CD4-positive, alpha-beta T cell (primary cell): Measurements from ENCODE around the gene CREBL2. TPM values are rescaled to one million over a fixed set of nuclear protein-coding genes. Genes with fewer than 3 reads are reported as not detected.
A peak's percentile ranks its signal among the peaks of the same experiment; 100 is the strongest.

ENCODE experiments used
- ATAC-seq: fragments of 200-7000 bp; cut with Tn5 transposase; one replicate; pipeline ENCODE4 v1.10.0; 2022; ENCODE audit warnings: mild to moderate bottlenecking; ENCODE audit not compliant: poor library complexity
- CTCF ChIA-PET: fragments of 350-600 bp; sonication (Branson Sonifier 250); formaldehyde crosslinking; loops from one replicate; lab custom pipeline; 2021; ENCODE audit warnings: antibody characterized with exemption, inconsistent platforms; lab: Charles Lee
- POLR2A ChIA-PET: fragments of 350-600 bp; sonication (Branson Sonifier 250); formaldehyde crosslinking; loops from one replicate; lab custom pipeline; 2021; ENCODE audit warnings: antibody characterized with exemption, inconsistent platforms; lab: Charles Lee
- DNase-seq, 14 experiments: peaks; one replicate each; pipeline ENCODE4 v3.0.0-alpha.2; 2013 to 2020; ENCODE audit warnings: mixed read lengths in 2 of 14
- H3K27ac ChIP-seq, 2 donors: one replicate each; pipeline versions ENCODE4 v1.5.1 to v1.7.0; 2013; ENCODE audit warnings: low read length in 2 of 2, low read depth in 1 of 2, mild to moderate bottlenecking in 1 of 2
- H3K27me3 ChIP-seq, 2 experiments: 1 replicate in 1 of 2; 2 replicates in 1 of 2; pipeline versions ENCODE4 v1.6.1 to v1.7.0; 2013; ENCODE audit warnings: low read length in 2 of 2, control low read depth in 1 of 2, mild to moderate bottlenecking in 1 of 2, moderate library complexity in 1 of 2; ENCODE audit not compliant: insufficient read depth in 2 of 2, control insufficient read depth in 1 of 2
- H3K36me3 ChIP-seq: one replicate; pipeline ENCODE4 v1.6.1; 2013; ENCODE audit warnings: low read length, control low read depth; ENCODE audit not compliant: insufficient read depth
- H3K4me1 ChIP-seq: one replicate; pipeline ENCODE4 v1.6.1; 2013; ENCODE audit warnings: low read length, control low read depth; ENCODE audit not compliant: insufficient read depth
- H3K4me3 ChIP-seq: one replicate; pipeline ENCODE4 v1.5.1; 2013; ENCODE audit warnings: mild to moderate bottlenecking, low read length, moderate library complexity
- H3K9me3 ChIP-seq, 2 experiments: 1 replicate in 1 of 2; 2 replicates in 1 of 2; pipeline versions ENCODE4 v1.6.1 to v1.7.0; 2013; ENCODE audit warnings: low read length in 2 of 2, mild to moderate bottlenecking in 2 of 2, control low read depth in 1 of 2, moderate library complexity in 1 of 2; ENCODE audit not compliant: control insufficient read depth in 1 of 2, insufficient read depth in 1 of 2
- H3K27ac Mint-ChIP-seq: one replicate; pipeline ENCODE4 v1.8.0; 2020; ENCODE audit warnings: mixed read lengths
- H3K27me3 Mint-ChIP-seq: one replicate; pipeline ENCODE4 v1.8.0; 2021; ENCODE audit warnings: mixed read lengths
- H3K36me3 Mint-ChIP-seq: one replicate; pipeline ENCODE4 v1.8.0; 2021; ENCODE audit warnings: low read depth, mixed read lengths
- H3K4me1 Mint-ChIP-seq: one replicate; pipeline ENCODE4 v1.8.0; 2021; ENCODE audit warnings: low read depth, mixed read lengths
- H3K4me3 Mint-ChIP-seq: one replicate; pipeline ENCODE4 v1.8.0; 2020; ENCODE audit warnings: mild to moderate bottlenecking, mixed read lengths
- H3K9me3 Mint-ChIP-seq: one replicate; pipeline ENCODE4 v1.8.0; 2020; ENCODE audit warnings: mixed read lengths
- CTCF ChIP-seq: fragments of 200-600 bp; IDR thresholded peaks from one replicate; pipeline ENCODE4 v1.8.0; 2022; ENCODE audit warnings: antibody characterized with exemption, mild to moderate bottlenecking
- intact Hi-C, 2 experiments: fragments of 100-400 bp; cut with DNase I in 1 of 2; cut with micrococcal nuclease in 1 of 2; formaldehyde crosslinking; loops; one replicate each; pipeline versions ENCODE4 v1.15.1 to v1.9.0; 2023 to 2025; cut with DNase I, micrococcal nuclease
- total RNA-seq, 174 experiments: library from RNA in 2 of 174; stranded (reverse) in 2 of 174; gene quantifications; one replicate each; pipeline ENCODE4 v1.2.3 and lab custom pipeline; 2021 to 2026

The CREBL2 gene
- total RNA-seq, 2 experiments from 2014 or later: 9.5 to 12.6 TPM

GRCh38 chr12:12598864-12599263 is 12.8 kb upstream of the CREBL2 start:
- CTCF ChIA-PET: interaction anchor here (1.2 kb wide), 1 partner anchor 29 kb away, joined by 5 read pairs; no protein-coding TSS in a partner anchor
- Histone ChIP-seq H3K36me3 (no peaks in the 10 kb centered on the region), H3K4me3 (no peak overlapping the region), H3K9me3 (no peaks in the 10 kb centered on the region), H3K27ac (no peak overlapping the region), H3K27me3 (no peaks in the 10 kb centered on the region), H3K4me1 (no peaks in the 10 kb centered on the region)
- DNase-seq (no peak), ATAC-seq (no peak)
- no peak for TF ChIP-seq CTCF
- POLR2A ChIA-PET: no interaction called here
- Mint-ChIP-seq H3K27ac (no peak overlapping the region), H3K4me3 (no peak overlapping the region), H3K9me3 (no peaks in the 10 kb centered on the region), H3K36me3 (no peaks in the 10 kb centered on the region), H3K4me1 (no peaks in the 10 kb centered on the region), H3K27me3 (no peaks in the 10 kb centered on the region)
- intact Hi-C loops: no loop called here

DNA sequence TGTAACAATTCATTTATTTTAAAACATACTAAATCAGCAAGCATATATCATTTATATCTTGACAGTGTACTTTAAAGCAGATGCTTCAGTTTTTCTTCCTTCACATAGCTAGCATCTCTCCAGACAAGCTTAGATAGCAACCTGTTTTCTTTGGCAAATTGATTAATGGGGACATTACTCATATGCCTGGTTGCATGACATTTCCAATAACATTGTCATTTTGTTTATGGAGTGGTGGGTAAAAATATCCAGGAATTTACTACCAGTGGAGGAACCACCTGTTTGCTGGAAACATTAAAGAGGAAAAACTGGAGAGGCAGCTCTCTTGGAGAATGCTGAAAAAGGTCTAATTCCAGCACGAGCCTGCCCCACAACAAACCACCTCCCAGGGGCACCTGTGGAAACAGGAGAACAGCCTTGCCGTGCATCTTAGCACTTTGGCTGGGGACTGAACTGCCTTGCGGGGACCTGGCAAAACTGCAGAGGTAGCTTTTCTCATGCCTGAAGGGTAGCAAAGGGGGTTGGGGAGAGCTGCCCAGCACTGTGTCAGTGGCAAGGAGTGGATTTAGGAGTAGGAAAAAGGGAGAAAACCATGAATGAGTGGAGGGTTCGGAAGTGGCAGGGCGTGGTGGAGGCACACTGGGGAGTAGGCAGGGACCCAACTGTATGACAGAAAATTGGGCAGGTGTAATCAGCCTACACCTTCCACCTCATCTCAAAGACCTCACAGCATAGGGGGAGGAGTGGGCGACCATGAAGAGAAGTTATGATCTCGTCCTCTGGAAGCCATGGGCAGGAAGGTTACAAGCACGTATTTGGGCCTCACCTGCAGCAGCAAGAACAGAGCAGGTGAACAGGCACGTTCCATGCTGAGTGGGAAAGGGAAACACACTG is 11.7 kb upstream of the CREBL2 start:
- Mint-ChIP-seq H3K9me3 (no peaks in the 10 kb centered on the region), H3K36me3 (no peaks in the 10 kb centered on the region), H3K27me3 (no peaks in the 10 kb centered on the region), H3K4me3 (no peak overlapping the region), H3K27ac (no peak overlapping the region), H3K4me1 (no peaks in the 10 kb centered on the region)
- no peaks in the 10 kb centered on the region for H3K27me3 ChIP-seq
- H3K36me3 ChIP-seq: no peaks in the 10 kb centered on the region
- TF ChIP-seq CTCF: no peak
- H3K9me3 ChIP-seq: no peaks in the 10 kb centered on the region
- no peak for DNase-seq
- no peaks in the 10 kb centered on the region for H3K4me1 ChIP-seq
- ChIA-PET CTCF (interaction anchor here (1.2 kb wide), 1 partner anchor 30 kb away, joined by 5 read pairs; no protein-coding TSS in a partner anchor), POLR2A (no interaction called here)
- no peak overlapping the region for H3K27ac ChIP-seq
- intact Hi-C loops: loop anchor here in 1 of 2 experiments (5.0 kb wide), 1 partner anchor 33 kb away; no protein-coding TSS in a partner anchor
- no peak for ATAC-seq
- H3K4me3 ChIP-seq: no peak overlapping the region

DNA sequence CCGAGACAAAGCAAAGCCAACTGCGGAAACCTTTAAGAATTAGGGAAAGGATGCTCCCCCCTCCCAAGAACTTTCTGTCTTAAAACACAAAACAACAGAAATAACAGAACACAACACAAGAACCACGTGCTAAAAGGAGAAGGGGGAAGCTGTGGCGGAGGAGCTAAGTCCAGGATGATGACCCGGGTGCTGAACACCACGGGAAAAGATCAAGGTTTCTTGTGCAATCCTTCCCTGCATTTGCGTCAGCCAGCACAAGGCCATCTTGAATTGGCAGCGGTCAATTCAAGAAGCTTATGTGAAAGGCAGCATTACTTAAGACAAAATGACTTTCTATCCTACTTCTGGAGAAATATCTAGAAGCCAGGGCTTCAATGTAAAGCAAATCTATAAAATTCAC is 11.0 kb upstream of the CREBL2 start:
- POLR2A ChIA-PET: interaction anchor here (1.2 kb wide), 1 partner anchor 11 kb away, joined by 3 read pairs; the partner anchor contains the start of gene CREBL2
- Histone ChIP-seq H3K4me1 (no peaks in the 10 kb centered on the region), H3K4me3 (no peak overlapping the region), H3K27me3 (no peaks in the 10 kb centered on the region), H3K27ac (no peak overlapping the region), H3K36me3 (no peaks in the 10 kb centered on the region), H3K9me3 (no peaks in the 10 kb centered on the region)
- Mint-ChIP-seq H3K27me3 (no peaks in the 10 kb centered on the region), H3K9me3 (no peaks in the 10 kb centered on the region), H3K4me1 (no peaks in the 10 kb centered on the region), H3K36me3 (no peaks in the 10 kb centered on the region), H3K4me3 (no peak overlapping the region), H3K27ac (no peak overlapping the region)
- DNase-seq: peak in 1 of 14 experiments; percentile 25
- no peak for TF ChIP-seq CTCF
- intact Hi-C loops: loop anchor here in 1 of 2 experiments (5.0 kb wide), 1 partner anchor 33 kb away; no protein-coding TSS in a partner anchor
- ATAC-seq: no peak
- CTCF ChIA-PET: no interaction called here
